ENCODE results near the gene LMNB1. TPM values are rescaled to one million over a fixed set of nuclear protein-coding genes. Genes with fewer than 3 reads are reported as not detected.

LMNB1 gene
- total and polyA plus RNA-seq, 2 of the 13 experiments (the other 11 are each of a cell fraction or from before 2014, with no cell fraction given): 12.5 to 159 TPM

GRCh38 chr5:126776499-126777256 lies at the start of gene LMNB1 (continued):
- no peak for TF ChIP-seq SALL2 (CRISPR knock-in tag; IDR thresholded peaks at IDR 0.05)
- no peak for TF ChIP-seq PREB (CRISPR knock-in tag; IDR thresholded peaks at IDR 0.05)
- no peak for TF ChIP-seq STAT6 (CRISPR knock-in tag; IDR thresholded peaks at IDR 0.05; ENCODE audit: borderline replicate concordance)
- peak; percentile 41 for TF ChIP-seq POLR2AphosphoS5 (IDR thresholded peaks at IDR 0.05; ENCODE audit: low read depth, low read length)
- TF ChIP-seq EHMT2 (IDR thresholded peaks at IDR 0.05; ENCODE audit: borderline replicate concordance, low read depth, low read length): no peak
- no peak for TF ChIP-seq PHF5A (CRISPR knock-in tag; IDR thresholded peaks at IDR 0.05; ENCODE audit: low read depth, unreplicated experiment)
- peak; percentile 53; the same call in 1 of the 2 replicates for TF ChIP-seq ZNF275 (CRISPR knock-in tag; IDR thresholded peaks at IDR 0.05; ENCODE audit: borderline replicate concordance)
- TF ChIP-seq ZNF512 (CRISPR knock-in tag; IDR thresholded peaks at IDR 0.05): no peak
- TF ChIP-seq JUNB (CRISPR knock-in tag; IDR thresholded peaks at IDR 0.05; ENCODE audit: borderline replicate concordance): no peak
- TF ChIP-seq FOXC1 (CRISPR knock-in tag; IDR thresholded peaks at IDR 0.05; ENCODE audit: borderline replicate concordance): no peak; the same call in 1 of the 2 replicates
- TF ChIP-seq ZMYM3 (CRISPR knock-in tag; IDR thresholded peaks at IDR 0.05): no peak
- TF ChIP-seq ZNF292 (CRISPR knock-in tag; IDR thresholded peaks at IDR 0.05; ENCODE audit: borderline replicate concordance, low read depth): no peak
- no peak for TF ChIP-seq ZNF597 (CRISPR knock-in tag; IDR thresholded peaks at IDR 0.05)
- peak; percentile 89 for TF ChIP-seq HDAC2 (CRISPR knock-in tag; IDR thresholded peaks at IDR 0.05)
- TF ChIP-seq ETV6 (CRISPR knock-in tag; conservative IDR thresholded peaks at IDR 0.05): no peak
- TF ChIP-seq KDM2A (CRISPR knock-in tag; IDR thresholded peaks at IDR 0.05; ENCODE audit: borderline replicate concordance, low read depth): peak; percentile 76
- peak; percentile 74; the same call in 1 of the 2 replicates for TF ChIP-seq RORA (CRISPR knock-in tag; IDR thresholded peaks at IDR 0.05)
- peak; percentile 84 for TF ChIP-seq ZBTB2 (CRISPR knock-in tag; IDR thresholded peaks at IDR 0.05; ENCODE audit: low read depth)
- peak; percentile 37; the same call in 1 of the 2 replicates for TF ChIP-seq FOSL2 (CRISPR knock-in tag; IDR thresholded peaks at IDR 0.05)
- TF ChIP-seq RAD51 (IDR thresholded peaks at IDR 0.05; ENCODE audit: borderline replicate concordance): peak; percentile 61
